ENCODE data around the gene NDC1.

The NDC1 gene

GRCh38 chr1:53729456-53730223 is 108.5 kb downstream of the NDC1 start:
- no peak for DNase-seq

GRCh38 chr1:53728702-53729455 is 109.2 kb downstream of the NDC1 start:
- no peak for DNase-seq

GRCh38 chr1:53728196-53728595 is 109.9 kb downstream of the NDC1 start:
- DNase-seq, result no peak

DNA sequence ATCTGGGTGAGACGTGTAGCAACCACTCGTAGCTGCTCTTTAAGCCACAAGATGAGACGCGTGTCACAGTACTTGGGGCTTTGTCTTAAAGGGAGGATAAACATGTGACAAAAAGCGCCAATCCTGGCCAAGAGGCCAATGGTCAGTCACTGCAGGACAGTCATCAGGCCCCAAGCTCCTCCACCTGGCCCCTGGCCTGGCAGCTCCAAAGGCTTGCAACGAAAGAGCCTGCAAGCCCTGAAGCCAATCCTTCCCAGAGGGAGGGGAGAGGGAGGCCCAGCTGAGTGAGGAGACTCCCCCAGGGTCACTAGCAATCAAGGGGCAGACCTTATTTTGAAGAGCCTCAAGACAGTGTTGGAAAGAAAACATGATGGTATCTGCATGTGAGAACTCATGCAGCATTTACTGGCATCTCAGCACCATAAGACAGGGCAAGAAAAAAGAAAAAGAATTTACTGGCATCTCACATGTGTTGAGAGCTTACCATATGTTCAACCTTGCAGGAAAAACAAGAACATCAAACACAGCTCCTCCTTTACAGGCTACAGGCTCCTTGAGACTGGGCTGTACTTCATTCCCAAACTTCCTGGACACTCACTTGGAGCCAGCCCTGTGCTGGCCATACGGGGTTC is 110.5 kb downstream of the NDC1 start:
- DNase-seq, result no peak

- DNase-seq, result no peak
Observed at GRCh38 chr1:53726009-53726600, 112.0 kb downstream of the NDC1 start.

GRCh38 chr1:53725238-53725689 is 112.8 kb downstream of the NDC1 start:
- no peak for DNase-seq

GRCh38 chr1:53722025-53722424 is 116.1 kb downstream of the NDC1 start:
- DNase-seq, result no peak

- DNase-seq, result no peak
Observed at GRCh38 chr1:53721088-53721487, 117.0 kb downstream of the NDC1 start.

- DNase-seq, result no peak
Observed at GRCh38 chr1:53719469-53719868, 118.6 kb downstream of the NDC1 start.

GRCh38 chr1:53718443-53718842 is 119.7 kb downstream of the NDC1 start:
- no peak for DNase-seq

- DNase-seq, result no peak
Observed at GRCh38 chr1:53717025-53717804, 120.9 kb downstream of the NDC1 start.

- DNase-seq, result no peak
Observed at GRCh38 chr1:53716150-53716549, 121.9 kb downstream of the NDC1 start.

DNA sequence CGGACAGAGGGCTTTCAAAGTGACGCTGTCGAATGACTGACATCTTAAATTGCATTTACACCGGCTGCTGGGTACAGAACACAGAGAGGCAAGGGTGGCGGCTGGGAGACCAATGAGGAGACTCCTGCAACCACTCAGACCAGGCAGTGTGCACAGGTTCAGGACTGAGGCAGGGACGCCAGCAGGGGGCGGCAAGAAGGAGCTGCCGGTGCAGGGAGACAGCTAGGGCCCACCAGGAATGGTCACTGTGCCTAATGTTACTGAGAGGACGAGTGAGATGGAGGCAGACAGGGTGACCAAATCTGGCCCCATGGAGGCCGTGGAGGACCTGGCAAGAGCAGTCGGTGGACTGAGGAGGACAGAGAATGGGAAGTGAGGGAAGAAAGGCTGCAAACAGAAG is 122.6 kb downstream of the NDC1 start:
- DNase-seq, result no peak

Measured in central memory CD4-positive, alpha-beta T cell (primary cell).